GM19452 (cell line): ENCODE data around the gene RHBDD3.

ENCODE experiments used
- ATAC-seq: cut with Tn5 transposase; IDR thresholded peaks from one replicate; pipeline ENCODE4 v1.9.1; 2021; ENCODE audit not compliant: unreplicated experiment

RHBDD3 gene

DNA sequence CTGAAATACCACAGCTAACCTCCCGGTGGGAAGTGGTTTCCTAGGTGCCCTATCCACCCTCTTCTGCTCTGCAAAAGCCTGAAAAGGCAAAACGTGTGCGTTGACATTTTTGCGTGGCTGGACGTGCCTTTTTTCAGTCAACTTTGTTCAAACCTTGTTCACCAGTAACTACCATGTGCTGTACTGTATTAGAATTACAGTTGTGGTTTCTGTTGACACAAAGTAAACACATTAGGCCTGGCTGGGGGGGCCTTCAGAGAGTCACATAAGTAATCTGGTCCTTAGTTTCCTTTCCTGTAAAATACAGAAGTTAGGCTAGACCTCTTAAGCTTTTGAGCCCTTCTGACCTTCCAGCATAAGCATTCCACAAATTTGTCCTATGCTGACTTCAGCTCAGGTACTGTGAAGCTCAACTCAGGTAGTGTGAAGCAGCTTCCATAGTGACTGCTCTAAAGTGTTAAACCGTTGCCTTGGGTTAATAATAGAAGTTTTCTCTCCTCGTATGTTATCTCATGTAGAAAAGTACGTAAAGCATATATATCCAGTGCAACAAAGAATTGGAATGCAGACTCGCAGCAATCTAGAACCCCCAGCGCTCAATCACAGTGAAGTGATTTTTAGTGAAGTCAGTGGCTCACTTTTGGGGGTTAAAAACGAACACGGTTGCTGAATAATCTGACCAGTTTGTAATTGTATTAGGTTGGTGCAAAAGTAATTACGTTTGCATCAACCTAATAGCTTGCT, 2.1 kb upstream of the RHBDD3 start:
- no peak for ATAC-seq

DNA sequence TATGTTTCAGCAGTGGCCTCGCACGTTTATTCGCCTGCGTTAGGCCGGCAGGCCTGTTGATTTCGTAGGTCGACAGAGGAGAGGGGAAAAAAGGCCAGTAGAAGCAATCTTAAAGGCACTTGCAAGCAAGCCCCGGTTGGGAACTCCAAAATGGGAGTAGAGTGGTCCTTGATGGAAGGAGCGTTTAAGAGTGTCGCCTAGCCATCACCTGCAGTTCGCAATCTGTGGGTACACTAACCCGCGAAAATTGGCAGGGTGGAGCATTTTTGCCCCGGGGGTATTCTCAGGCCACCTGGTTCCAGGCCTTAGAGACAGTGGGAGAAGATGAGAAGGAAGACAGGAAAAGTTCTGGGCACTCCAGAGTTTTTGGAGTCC, 1.4 kb upstream of the RHBDD3 start:
- no peak for ATAC-seq

DNA sequence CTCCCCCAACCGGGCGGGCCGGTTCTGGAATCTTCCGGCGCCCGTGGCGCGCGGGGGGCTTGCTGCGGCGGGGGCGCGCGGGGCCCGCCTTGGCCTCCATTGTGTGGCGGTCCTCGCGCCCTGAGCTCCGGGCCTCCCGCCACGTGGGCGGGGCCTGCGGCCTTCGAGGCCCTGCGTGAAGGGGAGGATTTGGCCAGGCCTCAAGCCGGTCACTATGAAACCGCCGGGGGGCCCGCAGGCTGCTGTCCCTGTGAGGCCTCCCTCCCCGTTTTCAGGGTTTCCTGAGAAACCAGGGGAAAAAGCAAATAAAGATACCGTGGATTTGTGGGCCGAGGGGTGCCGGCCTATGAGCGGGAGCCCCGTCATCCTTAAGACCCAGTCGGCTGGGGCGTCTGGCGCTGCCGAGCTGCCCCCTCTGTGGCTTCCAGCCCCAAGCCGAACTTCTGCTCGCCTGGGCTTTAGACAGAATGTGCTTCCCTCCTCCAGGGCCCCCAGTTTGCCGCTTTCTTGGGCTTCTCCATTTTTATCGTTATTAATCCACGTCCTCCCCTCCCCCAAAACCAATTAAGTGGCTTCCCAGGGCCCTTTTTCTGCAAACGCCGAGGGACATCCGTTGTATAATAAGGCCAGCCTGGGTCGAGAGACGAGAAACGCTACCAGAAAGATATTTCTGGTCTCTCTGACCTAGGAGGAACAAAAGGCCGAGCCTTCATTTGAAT, 889 bp upstream of the RHBDD3 start:
- peak; percentile 29 for ATAC-seq

DNA sequence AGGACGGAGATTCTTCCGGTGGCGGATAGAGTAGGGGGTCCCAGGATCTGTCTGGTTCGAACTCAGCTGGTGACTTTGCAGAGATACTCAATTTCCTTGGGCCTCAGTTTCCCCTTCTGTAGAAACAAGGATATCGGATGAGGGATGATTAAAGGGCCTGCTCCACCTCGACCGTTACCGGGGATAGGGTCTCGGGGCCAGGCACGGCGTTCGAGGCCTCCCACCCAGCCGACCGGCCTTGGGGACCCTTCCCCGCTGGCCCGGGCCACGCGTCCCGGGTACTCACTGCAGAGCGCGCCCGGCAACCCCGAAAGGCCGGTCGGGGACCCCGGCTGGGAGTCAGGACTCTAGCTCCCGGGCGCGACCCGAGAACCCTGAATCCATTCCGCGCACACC, 321 bp downstream of the RHBDD3 start:
- ATAC-seq = no peak

DNA sequence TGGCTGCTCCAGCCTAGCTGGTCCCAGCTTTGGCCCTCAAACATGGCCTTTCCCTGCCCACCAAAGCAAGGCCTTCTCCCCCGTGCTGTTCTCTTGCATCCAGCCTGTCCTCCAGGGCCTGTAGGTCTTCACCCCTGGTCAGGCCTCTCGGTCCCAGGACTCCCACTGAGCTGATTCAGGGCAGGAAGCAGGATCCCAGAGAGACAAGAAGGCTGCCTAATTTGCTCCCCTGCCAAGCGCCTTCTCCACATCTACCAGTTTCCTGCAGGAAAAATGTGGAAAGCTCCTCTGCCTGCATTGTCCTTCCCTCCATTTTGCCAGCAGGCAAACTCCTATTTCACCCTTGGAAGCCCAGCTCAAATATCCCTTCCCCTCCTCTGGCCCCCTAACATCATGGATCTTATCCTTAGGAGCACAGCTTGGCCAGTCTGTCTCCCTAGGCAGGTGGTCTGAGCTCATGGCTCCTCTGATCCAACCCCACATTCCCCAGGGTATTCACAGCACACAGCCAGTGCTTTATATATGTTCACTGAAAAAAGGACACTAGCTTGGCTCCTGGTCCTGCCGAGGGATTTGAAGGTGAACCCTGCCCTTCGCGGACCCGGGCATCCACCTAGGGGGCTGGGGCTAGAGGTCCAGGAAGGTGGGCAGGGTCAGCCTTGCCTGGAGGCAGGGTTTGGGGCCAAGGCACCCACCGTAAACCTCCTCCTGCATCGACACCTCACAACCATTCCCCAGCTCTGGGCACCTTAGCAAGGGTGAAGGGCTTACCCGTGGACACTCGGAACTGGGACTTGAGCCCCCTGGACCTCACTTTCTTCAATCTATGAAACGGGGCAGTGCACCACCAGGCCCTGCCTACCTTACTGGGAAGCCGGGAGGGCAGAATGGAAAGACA, 968 bp downstream of the RHBDD3 start:
- no peak for ATAC-seq

DNA sequence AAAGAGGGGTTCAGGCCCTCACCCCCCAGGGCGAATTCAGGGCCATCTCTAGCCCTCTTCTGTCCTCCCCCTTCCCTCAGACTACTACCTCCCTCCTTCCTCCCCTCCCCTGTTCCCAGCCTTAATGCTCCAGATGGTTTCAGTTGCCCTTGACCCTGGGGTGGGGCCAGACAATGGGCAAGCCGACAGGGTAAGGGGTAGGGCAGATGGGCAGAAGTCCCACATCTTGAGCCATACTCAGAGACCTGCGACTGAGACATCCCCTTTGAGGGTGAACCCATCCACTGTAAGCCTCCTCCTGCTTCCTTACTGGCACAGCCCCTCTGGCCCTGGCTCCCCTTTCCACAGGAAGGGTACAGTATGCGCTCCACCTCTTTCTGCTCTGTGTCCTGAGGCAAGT, 1.9 kb downstream of the RHBDD3 start:
- no peak for ATAC-seq

DNA sequence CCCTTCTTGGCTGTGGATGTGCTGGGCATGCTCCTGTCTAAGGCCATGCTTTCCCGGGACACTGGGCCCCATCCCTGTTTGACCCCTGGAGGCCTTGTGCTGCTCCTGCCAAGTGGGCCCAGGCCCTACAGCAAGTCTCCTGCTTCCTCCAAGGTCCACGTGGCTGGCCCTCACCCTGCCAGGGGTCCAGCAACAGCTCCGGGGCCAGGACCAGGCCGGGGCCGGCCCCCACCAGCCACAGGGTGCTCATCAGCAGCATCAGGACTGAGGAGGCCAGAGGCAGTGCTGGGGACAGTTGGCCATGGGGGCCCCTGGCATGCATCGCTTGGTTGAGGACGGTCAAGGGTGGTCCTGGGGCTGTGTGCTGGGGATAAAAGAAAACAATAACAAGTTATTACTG, 2.5 kb downstream of the RHBDD3 start:
- ATAC-seq = no peak

DNA sequence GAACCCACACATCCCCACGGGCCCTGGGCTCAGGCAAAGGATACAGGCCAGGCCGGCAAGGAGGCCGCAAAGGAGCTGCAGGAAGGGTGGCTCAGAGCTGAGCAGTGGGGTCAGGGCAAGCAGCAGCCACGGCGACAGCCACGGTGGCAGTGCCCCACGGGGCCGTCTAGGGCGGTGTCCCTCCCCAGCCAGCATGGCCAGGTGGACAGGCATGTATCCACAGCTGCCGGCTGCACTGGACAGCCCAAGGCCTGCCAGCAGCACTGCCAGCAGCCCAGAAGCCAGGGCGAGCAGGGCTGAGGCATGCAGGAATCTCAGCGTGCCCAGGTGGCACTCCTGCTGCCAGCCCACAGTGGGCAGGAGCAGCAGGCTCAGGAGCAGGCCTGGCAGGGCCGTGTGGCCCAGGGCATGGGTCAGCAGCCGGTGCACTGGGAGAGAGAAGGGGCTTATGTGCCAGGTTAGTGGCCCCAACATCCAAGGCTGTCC, 3.9 kb downstream of the RHBDD3 start:
- ATAC-seq = no peak

DNA sequence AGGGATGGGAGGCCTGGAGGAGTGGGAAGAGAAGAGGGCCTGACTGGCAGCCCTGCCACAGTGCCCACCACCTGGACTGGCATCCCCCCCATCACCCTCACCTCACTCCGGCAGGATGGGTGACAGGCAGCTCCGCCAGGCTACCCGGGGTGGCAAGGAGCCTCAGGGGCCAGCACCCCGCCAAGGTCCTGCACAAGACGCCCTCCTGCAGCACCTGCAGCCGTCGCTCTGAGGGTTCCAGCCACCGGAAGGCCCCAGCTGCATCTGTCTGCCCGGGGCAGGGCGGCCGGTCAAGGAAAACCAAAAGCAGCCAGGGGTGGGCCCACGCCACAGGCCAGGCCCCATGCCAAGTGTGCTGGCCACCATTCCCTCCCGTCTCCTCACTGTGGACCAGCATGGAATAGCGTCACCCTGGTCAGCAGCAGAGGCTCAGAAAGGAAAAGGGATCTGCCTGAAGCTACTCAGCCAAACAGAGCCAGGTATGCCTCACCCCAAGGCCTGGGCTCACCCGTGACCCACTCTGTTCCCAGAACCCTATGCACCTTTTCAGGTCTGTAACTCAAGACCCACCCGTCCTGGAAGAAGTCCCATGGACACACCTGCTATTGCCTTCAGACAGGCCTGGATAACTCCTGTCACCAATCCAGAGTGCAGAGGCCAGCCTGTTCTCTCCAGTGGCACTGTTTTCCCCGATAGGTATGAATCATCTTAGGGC, 7.0 kb downstream of the RHBDD3 start:
- no peak for ATAC-seq

DNA sequence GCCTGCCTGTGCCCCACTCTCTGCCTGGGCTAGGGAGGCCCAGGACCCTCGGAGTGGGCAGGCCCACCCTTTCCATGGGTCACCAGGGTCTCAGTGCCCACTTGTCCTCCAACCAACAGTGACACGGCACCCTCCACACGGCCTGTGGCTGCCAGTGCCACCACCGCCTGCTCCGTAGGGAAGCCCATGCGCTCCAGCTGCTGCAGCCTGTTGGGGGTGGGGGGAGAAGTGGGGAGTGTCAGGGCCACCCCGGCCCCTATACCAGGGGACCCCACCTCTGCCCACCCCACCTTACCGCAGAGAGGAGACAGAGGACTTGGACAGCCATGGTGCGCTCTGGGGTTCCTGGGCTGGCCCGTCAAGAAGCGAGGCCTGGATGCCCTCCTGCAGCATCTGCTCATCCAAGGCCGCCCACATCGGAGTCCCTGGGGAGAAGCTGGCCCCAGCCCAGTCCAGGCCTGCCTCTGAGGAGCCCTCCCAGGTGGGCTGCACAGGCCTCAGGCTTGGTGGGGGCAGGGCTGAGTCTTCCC, 7.7 kb downstream of the RHBDD3 start:
- ATAC-seq = no peak

DNA sequence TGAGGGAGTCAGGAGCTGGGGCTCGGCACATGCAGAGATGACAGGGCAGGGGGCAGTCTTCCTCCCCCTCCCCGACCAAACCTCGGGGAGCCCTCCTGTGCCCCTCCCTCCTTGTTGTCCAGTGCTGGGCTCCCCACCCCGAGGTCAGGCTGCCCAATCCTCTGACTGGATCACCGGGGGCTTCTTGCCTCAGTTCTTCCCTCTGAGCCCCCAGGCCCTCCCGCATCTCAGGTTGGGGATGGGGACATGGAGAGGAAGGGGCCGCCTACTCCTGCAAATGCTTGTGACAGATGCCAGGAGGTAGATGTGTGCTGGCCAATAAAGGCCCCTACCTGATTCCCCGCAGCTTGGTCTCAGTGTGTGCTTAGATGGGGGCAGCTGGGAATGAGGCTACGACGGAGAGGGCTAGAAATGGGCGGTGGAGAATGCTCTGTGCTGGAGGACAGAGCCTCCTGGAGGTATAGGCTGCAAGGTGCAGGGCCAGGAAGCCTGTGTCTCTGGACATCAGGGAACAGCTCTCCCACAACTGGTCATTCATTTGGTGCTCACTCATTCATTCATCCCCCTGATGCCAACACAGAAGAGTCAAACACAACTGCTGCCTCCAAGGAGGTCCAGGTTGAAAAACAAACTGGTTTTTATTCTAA, 8.4 kb downstream of the RHBDD3 start:
- no peak for ATAC-seq

DNA sequence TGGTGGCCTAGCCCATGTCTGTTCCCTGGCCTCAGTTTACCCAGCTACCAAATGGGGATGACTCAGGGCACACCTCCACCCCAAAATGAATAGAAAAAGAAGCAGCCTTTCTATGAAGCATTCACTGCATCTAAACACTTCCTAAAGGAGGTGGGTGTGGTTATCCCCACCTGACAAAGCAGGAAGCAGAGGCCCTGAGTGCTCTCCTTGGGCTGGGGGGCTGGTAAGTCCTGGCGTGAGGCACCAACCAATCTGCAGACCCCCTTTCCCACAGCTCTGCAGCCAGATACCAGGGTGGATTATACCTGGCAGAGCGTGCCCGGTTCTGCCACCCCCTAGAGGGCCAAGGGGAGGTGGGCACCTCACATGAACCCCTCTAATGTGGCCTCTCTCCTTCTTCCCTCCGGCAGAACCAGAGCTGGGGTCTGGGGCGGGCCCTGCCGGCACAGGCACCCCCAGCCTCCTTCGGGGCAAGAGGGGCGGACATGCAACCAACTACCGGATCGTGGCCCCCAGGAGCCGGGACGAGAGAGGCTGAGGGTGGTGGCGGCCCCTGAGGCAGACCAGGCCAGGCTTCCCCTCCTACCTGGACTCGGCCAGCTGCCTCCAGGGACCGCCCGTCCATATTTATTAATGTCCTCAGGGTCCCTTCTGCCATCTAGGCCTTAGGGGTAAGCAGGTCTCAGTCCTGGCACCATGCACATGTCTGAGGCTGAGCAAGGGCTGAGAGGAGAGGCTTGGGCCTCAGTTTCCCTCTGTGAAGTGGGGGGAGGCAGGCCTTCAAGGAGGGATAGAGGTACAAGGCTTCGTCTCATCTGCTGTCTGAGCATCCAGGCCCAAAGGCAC, 9.2 kb downstream of the RHBDD3 start:
- no peak for ATAC-seq

DNA sequence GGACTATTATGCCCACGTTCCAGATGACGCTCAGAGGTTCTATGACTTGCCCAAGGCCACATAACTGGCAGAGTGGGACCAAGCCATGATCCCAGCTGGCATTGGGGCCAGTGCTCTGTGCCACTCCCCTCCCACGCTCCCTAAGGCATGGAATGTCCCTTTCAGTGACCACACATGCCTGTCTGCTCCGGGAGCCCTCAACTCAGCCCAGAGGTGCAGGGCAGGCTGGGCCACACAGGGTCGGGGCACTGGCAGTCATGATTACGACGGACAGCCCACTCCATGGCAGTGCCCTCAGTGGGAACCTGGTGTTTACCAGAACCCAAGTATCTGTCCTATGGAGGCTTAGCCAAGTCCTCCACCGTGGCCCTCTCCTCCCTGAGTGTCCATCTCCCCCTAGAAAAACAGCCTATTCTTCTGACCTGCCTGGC, 10.0 kb downstream of the RHBDD3 start:
- no peak for ATAC-seq

DNA sequence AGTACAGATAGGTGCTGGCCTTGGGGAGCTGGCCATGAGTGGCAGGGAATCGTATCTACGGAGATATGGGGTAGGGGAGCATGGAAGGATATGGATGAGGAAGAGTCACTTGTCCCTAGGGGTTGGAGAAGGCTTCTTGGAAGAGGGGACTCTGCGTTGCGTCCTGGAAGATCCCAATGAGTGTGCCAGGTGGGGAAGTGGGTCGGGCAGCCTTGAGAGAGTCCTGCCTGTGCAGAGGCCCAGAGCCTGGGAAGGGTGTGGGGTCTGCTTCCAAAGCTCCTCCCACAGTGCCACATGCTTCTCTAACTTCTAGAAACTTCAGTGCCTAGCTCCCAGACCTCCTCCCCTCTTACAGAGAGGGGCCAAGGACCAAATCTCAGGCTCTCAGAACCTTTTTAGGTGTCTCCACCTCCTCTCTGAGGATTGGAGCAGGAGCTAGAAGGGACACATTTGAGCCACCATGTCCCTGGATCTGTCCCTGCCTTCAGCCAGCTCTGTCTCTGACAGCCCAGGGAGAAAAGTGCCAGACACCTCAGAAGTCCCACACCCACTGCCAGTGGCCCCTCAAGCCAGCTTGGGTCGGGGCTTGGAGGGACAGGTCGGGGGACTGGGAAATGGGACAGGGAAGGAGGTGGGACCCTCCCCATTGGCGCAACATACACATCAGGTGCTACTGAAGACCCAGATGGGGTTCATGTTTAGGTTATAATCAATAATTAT, 11.0 kb downstream of the RHBDD3 start:
- ATAC-seq = no peak

DNA sequence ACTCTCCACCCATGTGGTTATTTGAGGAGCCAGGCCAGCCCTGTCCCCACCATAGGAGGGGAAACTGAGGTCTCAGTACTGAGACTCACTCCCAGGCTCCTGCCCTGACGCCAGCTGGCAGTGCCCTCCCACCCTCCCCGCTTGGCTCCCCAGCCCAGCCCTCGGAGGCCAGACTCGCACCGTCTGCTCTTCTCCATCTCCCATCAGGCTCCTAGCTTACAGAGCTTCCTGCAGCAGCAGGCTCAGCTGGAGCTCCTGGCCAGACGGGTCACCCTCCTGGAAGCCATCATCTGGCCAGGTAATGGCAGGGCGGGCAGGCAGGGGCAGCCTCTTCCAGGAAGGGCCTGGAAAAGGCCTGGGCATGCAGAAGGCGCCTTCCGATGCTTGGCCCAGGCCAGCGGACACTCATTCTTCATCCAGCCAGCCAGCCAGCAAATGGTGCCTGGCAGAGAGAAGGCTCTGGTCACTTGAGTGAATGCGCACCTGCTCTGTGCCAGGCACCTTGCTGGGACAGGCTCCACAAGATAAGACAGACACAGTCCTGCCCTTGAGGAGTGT, 12.6 kb downstream of the RHBDD3 start:
- no peak for ATAC-seq

DNA sequence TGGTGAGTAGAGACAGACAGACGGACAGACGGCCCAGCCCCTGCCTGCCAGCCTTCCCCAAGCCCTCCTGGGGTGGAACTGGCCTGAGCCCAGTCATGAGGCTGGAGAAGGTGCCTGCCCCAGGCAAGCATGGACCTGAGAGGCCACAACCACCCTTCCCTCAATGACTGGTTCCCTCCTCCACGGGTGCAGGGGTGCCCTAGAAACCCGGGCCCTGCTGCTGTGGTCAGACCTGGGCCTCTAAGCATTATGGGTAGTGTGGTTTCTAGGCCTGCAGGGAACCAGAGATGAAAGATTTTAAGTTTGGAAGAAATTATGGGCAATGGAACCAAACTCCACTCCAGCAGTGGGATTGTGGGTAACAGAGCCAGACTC, 13.5 kb downstream of the RHBDD3 start:
- ATAC-seq = no peak

DNA sequence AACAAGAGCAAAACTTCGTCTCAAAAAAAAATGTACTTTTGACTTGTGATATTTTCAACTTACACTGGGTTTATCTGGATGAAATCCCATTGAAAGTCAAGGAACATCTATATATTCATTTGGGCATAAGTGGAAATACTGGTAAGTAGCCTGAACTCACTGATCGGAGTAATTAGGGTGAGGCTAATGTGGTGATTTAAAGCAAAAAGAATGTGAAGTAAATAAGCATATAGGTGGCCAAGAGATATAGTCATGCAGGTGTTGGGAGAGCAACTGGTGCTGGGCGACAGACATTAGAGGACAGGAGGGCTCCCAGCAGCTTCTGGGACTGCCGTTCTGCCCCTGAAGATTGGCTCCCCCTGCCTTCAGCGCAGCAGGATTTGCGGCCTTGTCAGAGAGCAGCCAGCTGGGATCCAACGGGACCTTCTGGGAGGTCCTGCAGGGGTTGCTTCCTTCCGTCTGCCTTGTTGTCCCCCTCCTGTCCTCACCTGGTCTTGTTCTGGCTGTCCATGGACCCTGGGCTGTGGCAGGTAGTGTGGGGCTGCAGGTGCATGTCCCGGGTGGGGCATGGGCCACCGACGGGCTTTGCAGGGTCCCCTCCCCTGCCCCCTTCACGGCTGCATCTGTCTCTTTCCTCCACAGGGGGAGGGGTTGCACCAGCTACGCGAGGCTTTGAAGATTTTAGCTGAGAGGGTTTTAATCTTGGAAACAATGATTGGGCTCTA, 14.1 kb downstream of the RHBDD3 start:
- ATAC-seq = no peak
